Measurements from ENCODE around the gene SSTR4. TPM values are rescaled to one million over a fixed set of nuclear protein-coding genes. Genes with fewer than 3 reads are reported as not detected.

SSTR4 gene
- total RNA-seq, 3 donors from 2014 or later (not counting 1 experiment from before 2014, with no cell fraction given): not detected

DNA sequence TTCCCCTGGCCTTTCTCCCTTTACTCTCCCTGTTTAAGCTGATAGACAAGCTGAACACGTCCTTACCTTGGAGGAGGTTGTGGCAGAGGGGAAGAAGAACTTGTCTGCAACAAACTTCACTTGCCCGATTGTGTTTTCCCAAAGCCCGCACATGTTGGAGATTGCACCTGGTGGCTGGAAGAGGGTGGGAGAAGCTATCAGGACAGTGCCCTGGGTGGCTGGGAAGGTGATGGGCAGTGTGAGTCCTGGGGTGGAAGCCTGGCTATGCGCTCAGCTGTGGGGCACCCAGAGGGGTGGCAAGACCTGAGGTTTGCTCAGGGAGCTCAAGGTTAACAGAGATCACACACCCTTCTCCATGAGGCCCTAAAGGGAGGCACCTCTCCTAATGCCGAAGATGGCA, 25.0 kb upstream of the SSTR4 start:
- Histone ChIP-seq H3K27ac (ENCODE audit: low read length) (no peak overlapping the region), H3K36me3 (ENCODE audit: control insufficient read depth, insufficient read depth, low read length) (no peaks in the 10 kb centered on the region), H3K4me3 (ENCODE audit: low read length) (no peak overlapping the region), H3K4me1 (ENCODE audit: control insufficient read depth, insufficient read depth, low read length) (no peaks in the 10 kb centered on the region), H3K9me3 (ENCODE audit: control insufficient read depth, insufficient read depth, low read length) (no peaks in the 10 kb centered on the region), H3K27me3 (ENCODE audit: control insufficient read depth, insufficient read depth, low read length) (no peaks in the 10 kb centered on the region)
- no peaks in the 10 kb centered on the region for H3K9me3 Mint-ChIP-seq
- peaks cover 0 to 2% of the 10 kb centered on the region in 2 donors for H3K27me3 Mint-ChIP-seq (ENCODE audit: low read depth in 2 of 2)
- H3K4me3 Mint-ChIP-seq: no peak overlapping the region
- H3K36me3 Mint-ChIP-seq: no peaks in the 10 kb centered on the region
- no peak overlapping the region for H3K27ac Mint-ChIP-seq
- TF ChIP-seq, protein P1, sequence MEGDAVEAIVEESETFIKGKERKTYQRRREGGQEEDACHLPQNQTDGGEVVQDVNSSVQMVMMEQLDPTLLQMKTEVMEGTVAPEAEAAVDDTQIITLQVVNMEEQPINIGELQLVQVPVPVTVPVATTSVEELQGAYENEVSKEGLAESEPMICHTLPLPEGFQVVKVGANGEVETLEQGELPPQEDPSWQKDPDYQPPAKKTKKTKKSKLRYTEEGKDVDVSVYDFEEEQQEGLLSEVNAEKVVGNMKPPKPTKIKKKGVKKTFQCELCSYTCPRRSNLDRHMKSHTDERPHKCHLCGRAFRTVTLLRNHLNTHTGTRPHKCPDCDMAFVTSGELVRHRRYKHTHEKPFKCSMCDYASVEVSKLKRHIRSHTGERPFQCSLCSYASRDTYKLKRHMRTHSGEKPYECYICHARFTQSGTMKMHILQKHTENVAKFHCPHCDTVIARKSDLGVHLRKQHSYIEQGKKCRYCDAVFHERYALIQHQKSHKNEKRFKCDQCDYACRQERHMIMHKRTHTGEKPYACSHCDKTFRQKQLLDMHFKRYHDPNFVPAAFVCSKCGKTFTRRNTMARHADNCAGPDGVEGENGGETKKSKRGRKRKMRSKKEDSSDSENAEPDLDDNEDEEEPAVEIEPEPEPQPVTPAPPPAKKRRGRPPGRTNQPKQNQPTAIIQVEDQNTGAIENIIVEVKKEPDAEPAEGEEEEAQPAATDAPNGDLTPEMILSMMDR (IDR thresholded peaks at IDR 0.05): no peak
- ATAC-seq (no peak), DNase-seq (no peak)
- no peaks in the 10 kb centered on the region for H3K4me1 Mint-ChIP-seq
- intact Hi-C loops (cut with micrococcal nuclease): no loop called here
- WGBS (ENCODE audit: insufficient coverage): 91% methylated on average over 5 of the region's 5 CpGs

DNA sequence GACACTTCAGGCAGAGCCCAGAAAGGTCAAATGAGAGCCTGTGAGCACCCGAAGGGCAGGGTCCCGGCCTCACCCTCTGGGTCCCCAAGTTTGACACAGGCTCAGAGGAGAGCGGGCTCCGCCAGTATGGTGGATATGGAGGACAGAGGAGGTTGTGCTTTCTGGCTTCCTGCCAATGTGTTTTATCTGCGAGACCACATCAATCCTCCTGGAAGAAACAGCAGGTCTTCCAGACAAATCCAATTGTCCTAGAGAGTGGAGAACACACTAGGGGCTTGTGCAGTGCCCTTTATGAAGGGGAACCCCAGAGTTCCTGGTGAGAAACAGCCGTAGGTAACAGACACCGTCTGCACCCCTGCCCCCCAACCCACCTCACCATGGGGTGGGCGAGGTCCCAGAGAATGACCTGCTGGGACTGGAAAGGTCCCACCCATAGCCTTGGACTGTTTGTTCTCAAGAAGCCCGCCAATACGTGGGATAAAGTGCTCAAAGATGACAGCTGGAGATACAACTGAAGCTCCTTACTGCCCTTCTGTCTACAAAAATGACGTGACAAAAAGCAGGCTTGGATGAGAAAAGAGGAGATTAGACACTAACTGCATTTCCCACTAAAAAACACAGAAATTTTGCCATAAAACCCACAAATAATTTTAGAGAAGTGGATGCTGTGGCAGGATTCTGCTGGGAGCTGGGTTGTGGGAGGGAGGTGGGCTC, 23.9 kb upstream of the SSTR4 start:
- intact Hi-C loops (cut with micrococcal nuclease): no loop called here
- H3K9me3 Mint-ChIP-seq: no peaks in the 10 kb centered on the region
- H3K27me3 Mint-ChIP-seq (ENCODE audit: low read depth in 2 of 2): peaks cover 0 to 2% of the 10 kb centered on the region in 2 donors
- Histone ChIP-seq H3K27ac (ENCODE audit: low read length) (no peak overlapping the region), H3K9me3 (ENCODE audit: control insufficient read depth, insufficient read depth, low read length) (no peaks in the 10 kb centered on the region), H3K4me1 (ENCODE audit: control insufficient read depth, insufficient read depth, low read length) (no peaks in the 10 kb centered on the region), H3K27me3 (ENCODE audit: control insufficient read depth, insufficient read depth, low read length) (no peaks in the 10 kb centered on the region), H3K4me3 (ENCODE audit: low read length) (no peak overlapping the region), H3K36me3 (ENCODE audit: control insufficient read depth, insufficient read depth, low read length) (no peaks in the 10 kb centered on the region)
- no peaks in the 10 kb centered on the region for H3K36me3 Mint-ChIP-seq
- DNase-seq (no peak), ATAC-seq (no peak)
- no peak overlapping the region for H3K27ac Mint-ChIP-seq
- H3K4me3 Mint-ChIP-seq: no peak overlapping the region
- H3K4me1 Mint-ChIP-seq: no peaks in the 10 kb centered on the region
- WGBS (ENCODE audit: insufficient coverage): 93% methylated on average over 11 of the region's 11 CpGs
- TF ChIP-seq, protein P1 (IDR thresholded peaks at IDR 0.05): no peak

DNA sequence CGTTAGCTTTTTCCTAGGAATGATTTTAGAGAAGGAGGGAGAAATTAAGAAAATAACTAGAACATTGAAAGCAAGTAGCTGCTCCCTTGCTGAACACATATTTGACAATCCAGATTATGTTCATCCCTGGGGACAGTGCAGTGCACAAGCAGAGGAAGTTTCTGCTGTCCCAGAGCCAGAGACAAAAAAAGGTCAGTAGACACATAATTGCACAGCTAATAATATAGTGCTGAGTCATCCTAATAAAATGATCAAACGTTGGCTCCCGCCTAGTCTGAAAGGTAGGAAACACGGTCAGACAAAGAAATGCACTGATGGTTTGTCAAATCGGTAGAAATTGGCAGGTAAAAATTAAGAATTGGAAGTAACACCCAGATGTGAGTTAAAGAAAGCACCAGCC, 21.7 kb upstream of the SSTR4 start:
- ATAC-seq: no peak
- no peaks in the 10 kb centered on the region for H3K4me1 ChIP-seq (ENCODE audit: control insufficient read depth, insufficient read depth, low read length)
- DNase-seq: no peak
- Mint-ChIP-seq H3K27ac (no peak overlapping the region), H3K4me3 (no peak overlapping the region), H3K27me3 (ENCODE audit: low read depth in 2 of 2) (peaks cover 0 to 2% of the 10 kb centered on the region in 2 donors), H3K36me3 (no peaks in the 10 kb centered on the region), H3K4me1 (no peaks in the 10 kb centered on the region), H3K9me3 (no peaks in the 10 kb centered on the region)
- TF ChIP-seq, protein P1 (IDR thresholded peaks at IDR 0.05): no peak
- H3K36me3 ChIP-seq (ENCODE audit: control insufficient read depth, insufficient read depth, low read length): no peaks in the 10 kb centered on the region
- H3K4me3 ChIP-seq (ENCODE audit: low read length): no peak overlapping the region
- WGBS (ENCODE audit: insufficient coverage): 85% methylated on average over 4 of the region's 5 CpGs
- H3K27me3 ChIP-seq (ENCODE audit: control insufficient read depth, insufficient read depth, low read length): no peaks in the 10 kb centered on the region
- H3K9me3 ChIP-seq (ENCODE audit: control insufficient read depth, insufficient read depth, low read length): no peaks in the 10 kb centered on the region
- H3K27ac ChIP-seq (ENCODE audit: low read length): no peak overlapping the region
- intact Hi-C loops (cut with micrococcal nuclease): no loop called here

DNA sequence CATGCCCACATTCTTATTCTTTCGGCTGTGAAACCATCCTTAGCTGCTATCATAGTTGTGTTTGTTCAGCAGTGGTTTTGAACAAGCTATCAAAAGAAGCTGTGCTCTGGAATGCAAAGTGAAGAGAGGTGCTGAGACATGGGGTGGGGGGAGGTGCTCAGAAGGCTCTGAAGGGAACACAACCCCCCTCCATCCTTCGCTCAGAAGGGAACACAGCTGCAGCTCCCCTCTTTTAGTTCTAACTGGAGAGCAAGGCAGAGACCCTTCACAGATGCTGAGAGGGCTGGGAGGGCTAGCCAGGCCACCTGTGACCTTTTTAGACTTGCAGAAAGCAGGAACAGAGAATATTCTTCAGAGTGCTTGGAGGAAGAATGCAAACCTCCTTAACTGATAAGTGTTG, 17.6 kb upstream of the SSTR4 start:
- no peak for DNase-seq
- Histone ChIP-seq H3K4me1 (ENCODE audit: control insufficient read depth, insufficient read depth, low read length) (no peaks in the 10 kb centered on the region), H3K9me3 (ENCODE audit: control insufficient read depth, insufficient read depth, low read length) (no peaks in the 10 kb centered on the region), H3K27me3 (ENCODE audit: control insufficient read depth, insufficient read depth, low read length) (no peaks in the 10 kb centered on the region), H3K27ac (ENCODE audit: low read length) (no peak overlapping the region), H3K4me3 (ENCODE audit: low read length) (no peak overlapping the region), H3K36me3 (ENCODE audit: control insufficient read depth, insufficient read depth, low read length) (no peaks in the 10 kb centered on the region)
- ATAC-seq: no peak
- H3K4me3 Mint-ChIP-seq: no peak overlapping the region
- H3K27ac Mint-ChIP-seq: no peak overlapping the region
- H3K4me1 Mint-ChIP-seq: no peaks in the 10 kb centered on the region
- peaks cover 2 to 12% of the 10 kb centered on the region in 2 donors for H3K27me3 Mint-ChIP-seq (ENCODE audit: low read depth in 2 of 2)
- H3K9me3 Mint-ChIP-seq: no peaks in the 10 kb centered on the region
- no peaks in the 10 kb centered on the region for H3K36me3 Mint-ChIP-seq
- TF ChIP-seq, protein P1 (IDR thresholded peaks at IDR 0.05): no peak
- intact Hi-C loops (cut with micrococcal nuclease): no loop called here
- WGBS (ENCODE audit: insufficient coverage): 75% methylated on average over 2 of the region's 2 CpGs

All from natural killer cell (primary cell).